Measurements from ENCODE around the gene PTPN6. TPM values are rescaled to one million over a fixed set of nuclear protein-coding genes. Genes with fewer than 3 reads are reported as not detected.

The PTPN6 gene
- total and polyA plus RNA-seq, 2 of the 13 experiments (the other 11 are each of a cell fraction or from before 2014, with no cell fraction given), result 10.5 to 10.6 TPM

GRCh38 chr12:6966351-6966750 is 15.2 kb downstream of the PTPN6 start:
- no peak overlapping the region for H3K4me3 ChIP-seq (replicated peaks in 1 of 3; ENCODE audit: insufficient read depth in 1 of 3, low read depth in 2 of 3, low read length in 3 of 3)
- FAIRE-seq (no peak), DNase-seq (ENCODE audit: low spot score) (no peak), ATAC-seq (no peak)
- no peak overlapping the region for H2AFZ ChIP-seq (ENCODE audit: low read length)
- no peak overlapping the region for H3K9ac ChIP-seq (ENCODE audit: insufficient read depth, low read depth, low read length)
- no peaks in the 10 kb centered on the region for H3K9me3 ChIP-seq (ENCODE audit: low read length)
- CTCF ChIA-PET (ENCODE audit: low intra/inter-chr PET ratio, low total read pairs), result interaction anchor here (0.8 to 2.1 kb wide), 2 partner anchors 22 to 227 kb away, joined by 3 to 15 read pairs; partner anchors contain the start of genes C12orf57 and RNU7-1
- peaks cover 22 to 38% of the 10 kb centered on the region in 2 experiments for H3K36me3 ChIP-seq (replicated peaks in 1 of 2; ENCODE audit: control insufficient read depth in 1 of 2, insufficient read depth in 2 of 2, low read length in 2 of 2)
- no peak overlapping the region for H3K4me2 ChIP-seq (ENCODE audit: low read depth, low read length)
- POLR2A ChIA-PET, result interaction anchor here (1.1 to 1.2 kb wide), 2 partner anchors 20 to 23 kb away, joined by 3 to 4 read pairs; partner anchors contain the start of genes C12orf57 and RNU7-1
- no TSS peak for BruUV-seq (replicated peaks)
- H3K79me2 ChIP-seq (ENCODE audit: insufficient read depth, low read length), result peaks cover 32% of the 10 kb centered on the region
- TF ChIP-seq NAIF1 (CRISPR knock-in tag; IDR thresholded peaks at IDR 0.05; ENCODE audit: borderline replicate concordance) (no peak), ZNF543 (CRISPR knock-in tag; IDR thresholded peaks at IDR 0.05) (no peak), SUZ12 (IDR thresholded peaks at IDR 0.05; ENCODE audit: low read depth, low read length) (no peak), RFX5 (IDR thresholded peaks at IDR 0.05; ENCODE audit: low read depth, low read length) (no peak), HOXA3 (CRISPR knock-in tag; IDR thresholded peaks at IDR 0.05) (no peak), BRD4 (CRISPR knock-in tag; IDR thresholded peaks at IDR 0.05) (no peak), ZNF234 (CRISPR knock-in tag; conservative IDR thresholded peaks at IDR 0.05) (no peak), TGIF2 (CRISPR knock-in tag; IDR thresholded peaks at IDR 0.05) (no peak)
- TF ChIP-seq, protein P1, sequence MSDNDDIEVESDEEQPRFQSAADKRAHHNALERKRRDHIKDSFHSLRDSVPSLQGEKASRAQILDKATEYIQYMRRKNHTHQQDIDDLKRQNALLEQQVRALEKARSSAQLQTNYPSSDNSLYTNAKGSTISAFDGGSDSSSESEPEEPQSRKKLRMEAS (IDR thresholded peaks at IDR 0.05), result no peak
- TF ChIP-seq, protein P2, sequence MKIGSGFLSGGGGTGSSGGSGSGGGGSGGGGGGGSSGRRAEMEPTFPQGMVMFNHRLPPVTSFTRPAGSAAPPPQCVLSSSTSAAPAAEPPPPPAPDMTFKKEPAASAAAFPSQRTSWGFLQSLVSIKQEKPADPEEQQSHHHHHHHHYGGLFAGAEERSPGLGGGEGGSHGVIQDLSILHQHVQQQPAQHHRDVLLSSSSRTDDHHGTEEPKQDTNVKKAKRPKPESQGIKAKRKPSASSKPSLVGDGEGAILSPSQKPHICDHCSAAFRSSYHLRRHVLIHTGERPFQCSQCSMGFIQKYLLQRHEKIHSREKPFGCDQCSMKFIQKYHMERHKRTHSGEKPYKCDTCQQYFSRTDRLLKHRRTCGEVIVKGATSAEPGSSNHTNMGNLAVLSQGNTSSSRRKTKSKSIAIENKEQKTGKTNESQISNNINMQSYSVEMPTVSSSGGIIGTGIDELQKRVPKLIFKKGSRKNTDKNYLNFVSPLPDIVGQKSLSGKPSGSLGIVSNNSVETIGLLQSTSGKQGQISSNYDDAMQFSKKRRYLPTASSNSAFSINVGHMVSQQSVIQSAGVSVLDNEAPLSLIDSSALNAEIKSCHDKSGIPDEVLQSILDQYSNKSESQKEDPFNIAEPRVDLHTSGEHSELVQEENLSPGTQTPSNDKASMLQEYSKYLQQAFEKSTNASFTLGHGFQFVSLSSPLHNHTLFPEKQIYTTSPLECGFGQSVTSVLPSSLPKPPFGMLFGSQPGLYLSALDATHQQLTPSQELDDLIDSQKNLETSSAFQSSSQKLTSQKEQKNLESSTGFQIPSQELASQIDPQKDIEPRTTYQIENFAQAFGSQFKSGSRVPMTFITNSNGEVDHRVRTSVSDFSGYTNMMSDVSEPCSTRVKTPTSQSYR (CRISPR knock-in tag; IDR thresholded peaks at IDR 0.05; ENCODE audit: borderline replicate concordance), result no peak
- TF ChIP-seq, protein P3, sequence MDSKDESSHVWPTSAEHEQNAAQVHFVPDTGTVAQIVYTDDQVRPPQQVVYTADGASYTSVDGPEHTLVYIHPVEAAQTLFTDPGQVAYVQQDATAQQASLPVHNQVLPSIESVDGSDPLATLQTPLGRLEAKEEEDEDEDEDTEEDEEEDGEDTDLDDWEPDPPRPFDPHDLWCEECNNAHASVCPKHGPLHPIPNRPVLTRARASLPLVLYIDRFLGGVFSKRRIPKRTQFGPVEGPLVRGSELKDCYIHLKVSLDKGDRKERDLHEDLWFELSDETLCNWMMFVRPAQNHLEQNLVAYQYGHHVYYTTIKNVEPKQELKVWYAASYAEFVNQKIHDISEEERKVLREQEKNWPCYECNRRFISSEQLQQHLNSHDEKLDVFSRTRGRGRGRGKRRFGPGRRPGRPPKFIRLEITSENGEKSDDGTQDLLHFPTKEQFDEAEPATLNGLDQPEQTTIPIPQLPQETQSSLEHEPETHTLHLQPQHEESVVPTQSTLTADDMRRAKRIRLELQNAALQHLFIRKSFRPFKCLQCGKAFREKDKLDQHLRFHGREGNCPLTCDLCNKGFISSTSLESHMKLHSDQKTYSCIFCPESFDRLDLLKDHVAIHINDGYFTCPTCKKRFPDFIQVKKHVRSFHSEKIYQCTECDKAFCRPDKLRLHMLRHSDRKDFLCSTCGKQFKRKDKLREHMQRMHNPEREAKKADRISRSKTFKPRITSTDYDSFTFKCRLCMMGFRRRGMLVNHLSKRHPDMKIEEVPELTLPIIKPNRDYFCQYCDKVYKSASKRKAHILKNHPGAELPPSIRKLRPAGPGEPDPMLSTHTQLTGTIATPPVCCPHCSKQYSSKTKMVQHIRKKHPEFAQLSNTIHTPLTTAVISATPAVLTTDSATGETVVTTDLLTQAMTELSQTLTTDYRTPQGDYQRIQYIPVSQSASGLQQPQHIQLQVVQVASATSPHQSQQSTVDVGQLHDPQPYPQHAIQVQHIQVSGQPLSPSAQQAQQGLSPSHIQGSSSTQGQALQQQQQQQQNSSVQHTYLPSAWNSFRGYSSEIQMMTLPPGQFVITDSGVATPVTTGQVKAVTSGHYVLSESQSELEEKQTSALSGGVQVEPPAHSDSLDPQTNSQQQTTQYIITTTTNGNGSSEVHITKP (CRISPR knock-in tag; IDR thresholded peaks at IDR 0.05; ENCODE audit: low read depth), result no peak
- 98% methylated on average over 7 of the region's 7 CpGs for WGBS (ENCODE audit: low lambda C conversion rate)
- no peaks in the 10 kb centered on the region; the same call in 1 of the 2 replicates for H4K20me1 ChIP-seq (ENCODE audit: insufficient read depth, low read length)
- in situ Hi-C loops (cut with HindIII; ENCODE audit: extremely low pct_ligation_motif_present, low pct_unique_long_range_greater_than_20kb) (no loop called here), intact Hi-C loops (cut with micrococcal nuclease; ENCODE audit: unreplicated experiment) (no loop called here)
- H3K27ac ChIP-seq (ENCODE audit: extremely low read length, insufficient read depth, low read length), result no peak overlapping the region
- H3K27me3 ChIP-seq (ENCODE audit: control insufficient read depth in 1 of 2, insufficient read depth in 2 of 2, low read length in 2 of 2), result no peaks in the 10 kb centered on the region; a peak in 1 of 5 replicates
- H3K4me1 ChIP-seq (ENCODE audit: insufficient read depth, low read length), result peaks cover 51% of the 10 kb centered on the region
